ENCODE data around the gene CELA2A.
"Not testable (repeated sequence)": the region's sequence is repeated elsewhere in the genome, so short reads cannot be mapped to it uniquely, and the experiment has no call there.

The CELA2A gene

GRCh38 chr1:15445390-15446122 is 11.0 kb upstream of the CELA2A start:
- DNase-seq: no peak

- no peak for DNase-seq
Measured at GRCh38 chr1:15446212-15446611, 10.3 kb upstream of the CELA2A start.

- DNase-seq: no peak
Measured at GRCh38 chr1:15448877-15449462, 7.6 kb upstream of the CELA2A start.

GRCh38 chr1:15449567-15449966 is 7.0 kb upstream of the CELA2A start:
- DNase-seq: no peak

GRCh38 chr1:15451014-15451722 is 5.4 kb upstream of the CELA2A start:
- no peak for DNase-seq

- no peak for DNase-seq
Measured at GRCh38 chr1:15452216-15452615, 4.3 kb upstream of the CELA2A start.

- no peak for DNase-seq
Measured at GRCh38 chr1:15452866-15453571, 3.5 kb upstream of the CELA2A start.

- DNase-seq: no peak
Measured at GRCh38 chr1:15453734-15454133, 2.8 kb upstream of the CELA2A start.

GRCh38 chr1:15454256-15454655 is 2.3 kb upstream of the CELA2A start:
- DNase-seq: no peak

- DNase-seq: no peak
Measured at GRCh38 chr1:15455522-15455921, 1.0 kb upstream of the CELA2A start.

- no peak for DNase-seq
Measured at GRCh38 chr1:15457585-15457984, 1.1 kb downstream of the CELA2A start.

- DNase-seq: not testable (repeated sequence)
Measured at GRCh38 chr1:15458388-15458787, 1.9 kb downstream of the CELA2A start.

GRCh38 chr1:15459771-15460707 is 3.5 kb downstream of the CELA2A start:
- no peak for DNase-seq

- no peak for DNase-seq
Measured at GRCh38 chr1:15460708-15461095, 4.2 kb downstream of the CELA2A start.

- DNase-seq: not testable (repeated sequence)
Measured at GRCh38 chr1:15463064-15463800, 6.7 kb downstream of the CELA2A start.

- not testable (repeated sequence) for DNase-seq
Measured at GRCh38 chr1:15463926-15464322, 7.4 kb downstream of the CELA2A start.

- DNase-seq: no peak
Measured at GRCh38 chr1:15465674-15466073, 9.1 kb downstream of the CELA2A start.

GRCh38 chr1:15466955-15467625 is 10.6 kb downstream of the CELA2A start:
- DNase-seq: not testable (repeated sequence)

GRCh38 chr1:15468145-15468544 is 11.6 kb downstream of the CELA2A start:
- DNase-seq: no peak

GRCh38 chr1:15469361-15469760 is 12.8 kb downstream of the CELA2A start:
- DNase-seq: no peak
